ENCODE results near the gene ZNF490.
"Not testable (repeated sequence)": the region's sequence is repeated elsewhere in the genome, so short reads cannot be mapped to it uniquely, and the experiment has no call there.

The ZNF490 gene

DNA sequence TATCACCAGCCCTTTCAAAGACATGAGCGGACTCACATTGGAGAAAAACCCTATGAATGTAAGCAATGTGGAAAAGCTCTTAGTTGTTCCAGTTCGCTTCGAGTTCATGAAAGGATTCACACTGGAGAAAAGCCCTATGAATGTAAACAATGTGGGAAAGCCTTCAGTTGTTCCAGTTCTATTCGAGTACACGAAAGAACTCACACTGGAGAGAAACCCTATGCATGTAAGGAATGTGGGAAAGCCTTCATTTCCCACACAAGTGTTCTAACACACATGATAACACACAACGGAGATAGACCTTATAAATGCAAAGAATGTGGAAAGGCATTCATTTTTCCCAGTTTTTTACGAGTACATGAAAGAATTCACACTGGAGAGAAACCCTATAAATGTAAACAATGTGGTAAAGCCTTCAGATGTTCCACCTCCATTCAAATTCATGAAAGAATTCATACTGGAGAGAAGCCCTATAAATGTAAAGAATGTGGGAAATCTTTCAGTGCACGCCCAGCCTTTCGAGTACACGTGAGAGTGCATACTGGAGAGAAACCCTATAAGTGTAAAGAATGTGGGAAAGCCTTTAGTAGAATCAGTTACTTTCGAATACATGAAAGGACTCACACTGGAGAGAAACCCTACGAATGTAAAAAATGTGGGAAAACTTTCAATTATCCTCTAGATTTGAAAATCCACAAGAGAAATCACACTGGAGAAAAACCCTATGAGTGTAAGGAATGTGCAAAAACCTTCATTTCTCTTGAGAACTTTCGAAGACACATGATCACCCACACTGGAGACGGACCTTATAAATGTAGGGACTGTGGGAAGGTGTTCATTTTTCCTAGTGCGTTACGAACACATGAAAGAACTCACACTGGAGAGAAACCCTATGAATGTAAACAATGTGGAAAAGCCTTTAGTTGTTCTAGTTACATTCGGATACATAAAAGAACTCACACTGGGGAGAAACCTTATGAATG, 17.7 kb upstream of the ZNF490 start:
- no peak for DNase-seq (ENCODE audit: extremely low spot score)
- no peak for TF ChIP-seq FOXM1 (IDR thresholded peaks at IDR 0.05; ENCODE audit: borderline replicate concordance)
- TF ChIP-seq L3MBTL2 (conservative IDR thresholded peaks at IDR 0.05) = no peak
- no peak for TF ChIP-seq TARDBP (IDR thresholded peaks at IDR 0.05)
- TF ChIP-seq FOXA1 (IDR thresholded peaks at IDR 0.05) = no peak
- no peak for TF ChIP-seq FOXK2 (IDR thresholded peaks at IDR 0.05)
- TF ChIP-seq ARNT (IDR thresholded peaks at IDR 0.05) = no peak
- TF ChIP-seq CTBP1 (IDR thresholded peaks at IDR 0.05; ENCODE audit: borderline replicate concordance) = no peak
- no peak for TF ChIP-seq HDGF (IDR thresholded peaks at IDR 0.05; ENCODE audit: borderline replicate concordance)
- TF ChIP-seq, protein P1, sequence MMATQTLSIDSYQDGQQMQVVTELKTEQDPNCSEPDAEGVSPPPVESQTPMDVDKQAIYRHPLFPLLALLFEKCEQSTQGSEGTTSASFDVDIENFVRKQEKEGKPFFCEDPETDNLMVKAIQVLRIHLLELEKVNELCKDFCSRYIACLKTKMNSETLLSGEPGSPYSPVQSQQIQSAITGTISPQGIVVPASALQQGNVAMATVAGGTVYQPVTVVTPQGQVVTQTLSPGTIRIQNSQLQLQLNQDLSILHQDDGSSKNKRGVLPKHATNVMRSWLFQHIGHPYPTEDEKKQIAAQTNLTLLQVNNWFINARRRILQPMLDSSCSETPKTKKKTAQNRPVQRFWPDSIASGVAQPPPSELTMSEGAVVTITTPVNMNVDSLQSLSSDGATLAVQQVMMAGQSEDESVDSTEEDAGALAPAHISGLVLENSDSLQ (IDR thresholded peaks at IDR 0.05) = no peak
- no peak for TF ChIP-seq BHLHE40 (IDR thresholded peaks at IDR 0.05; ENCODE audit: borderline replicate concordance)
- no peak for TF ChIP-seq LEF1 (IDR thresholded peaks at IDR 0.05; ENCODE audit: borderline replicate concordance)
- TF ChIP-seq ELF4 (IDR thresholded peaks at IDR 0.05) = no peak
- ChIA-PET POLR2A (no interaction called here), CTCF (no interaction called here)

DNA sequence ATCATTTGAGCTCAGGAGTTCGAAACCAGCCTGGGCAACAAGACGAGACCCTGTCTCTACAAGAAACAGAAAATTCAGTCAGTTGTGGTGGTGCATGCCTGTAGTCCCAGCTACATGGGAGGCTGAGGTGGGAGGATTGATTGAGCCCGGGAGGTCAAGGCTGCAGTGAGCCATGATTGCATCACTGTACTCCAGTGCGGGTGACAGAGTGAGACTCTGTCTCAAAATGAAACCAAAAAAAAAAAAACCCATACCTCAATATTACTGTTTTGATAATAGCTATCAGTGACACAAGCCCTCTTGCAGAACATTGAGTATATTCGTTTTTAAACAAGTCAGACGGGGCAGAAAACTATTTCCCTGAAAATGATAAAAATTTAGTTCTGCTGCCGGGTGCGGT, 16.3 kb upstream of the ZNF490 start:
- ChIA-PET POLR2A (no interaction called here), CTCF (no interaction called here)
- TF ChIP-seq TARDBP (IDR thresholded peaks at IDR 0.05) (no peak), BHLHE40 (IDR thresholded peaks at IDR 0.05; ENCODE audit: borderline replicate concordance) (no peak), FOXM1 (IDR thresholded peaks at IDR 0.05; ENCODE audit: borderline replicate concordance) (no peak)
- TF ChIP-seq, protein P1 (IDR thresholded peaks at IDR 0.05) = no peak
- no peak for DNase-seq (ENCODE audit: extremely low spot score)

DNA sequence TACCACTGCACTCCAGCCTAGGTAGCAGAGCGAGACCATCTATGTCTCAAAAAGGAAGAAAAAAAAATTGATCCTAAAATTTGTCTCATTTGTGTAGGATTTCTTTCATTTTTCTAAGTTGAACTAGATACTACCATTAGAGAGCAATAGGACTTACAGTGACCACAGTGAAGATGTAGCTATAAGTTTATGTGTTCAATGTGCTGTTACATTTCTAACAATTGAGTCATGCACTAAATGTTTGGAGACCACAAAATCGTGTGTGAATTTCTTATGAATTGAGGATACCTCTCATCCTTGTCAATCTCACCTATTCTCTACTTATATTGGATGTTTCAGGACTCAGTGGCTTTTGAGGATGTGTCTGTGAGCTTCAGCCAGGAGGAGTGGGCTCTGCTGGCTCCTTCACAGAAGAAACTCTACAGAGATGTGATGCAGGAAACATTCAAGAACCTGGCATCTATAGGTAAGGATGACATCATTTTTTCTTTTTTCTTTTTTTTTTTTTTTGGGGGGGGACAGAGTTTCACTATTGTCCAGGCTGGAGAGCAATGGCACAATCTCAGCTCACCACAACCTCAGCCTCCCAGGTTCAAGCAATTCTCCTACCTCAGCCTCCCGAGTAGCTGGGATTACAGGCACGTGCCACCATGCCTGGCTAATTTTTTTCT, 12.9 kb upstream of the ZNF490 start:
- no peak for TF ChIP-seq LEF1 (IDR thresholded peaks at IDR 0.05; ENCODE audit: borderline replicate concordance)
- no peak for TF ChIP-seq HDGF (IDR thresholded peaks at IDR 0.05; ENCODE audit: borderline replicate concordance)
- no peak for TF ChIP-seq FOXM1 (IDR thresholded peaks at IDR 0.05; ENCODE audit: borderline replicate concordance)
- no peak for TF ChIP-seq NFRKB (IDR thresholded peaks at IDR 0.05)
- no peak for TF ChIP-seq FOXA1 (IDR thresholded peaks at IDR 0.05)
- TF ChIP-seq, protein P1 (IDR thresholded peaks at IDR 0.05) = no peak
- TF ChIP-seq FOXK2 (IDR thresholded peaks at IDR 0.05) = no peak
- no peak for DNase-seq (ENCODE audit: extremely low spot score)
- POLR2A ChIA-PET = interaction anchor here (1.8 kb wide), 1 partner anchor 13 kb away, joined by 6 read pairs; the partner anchor contains the start of genes ZNF490 and ZNF791
- CTCF ChIA-PET = no interaction called here

DNA sequence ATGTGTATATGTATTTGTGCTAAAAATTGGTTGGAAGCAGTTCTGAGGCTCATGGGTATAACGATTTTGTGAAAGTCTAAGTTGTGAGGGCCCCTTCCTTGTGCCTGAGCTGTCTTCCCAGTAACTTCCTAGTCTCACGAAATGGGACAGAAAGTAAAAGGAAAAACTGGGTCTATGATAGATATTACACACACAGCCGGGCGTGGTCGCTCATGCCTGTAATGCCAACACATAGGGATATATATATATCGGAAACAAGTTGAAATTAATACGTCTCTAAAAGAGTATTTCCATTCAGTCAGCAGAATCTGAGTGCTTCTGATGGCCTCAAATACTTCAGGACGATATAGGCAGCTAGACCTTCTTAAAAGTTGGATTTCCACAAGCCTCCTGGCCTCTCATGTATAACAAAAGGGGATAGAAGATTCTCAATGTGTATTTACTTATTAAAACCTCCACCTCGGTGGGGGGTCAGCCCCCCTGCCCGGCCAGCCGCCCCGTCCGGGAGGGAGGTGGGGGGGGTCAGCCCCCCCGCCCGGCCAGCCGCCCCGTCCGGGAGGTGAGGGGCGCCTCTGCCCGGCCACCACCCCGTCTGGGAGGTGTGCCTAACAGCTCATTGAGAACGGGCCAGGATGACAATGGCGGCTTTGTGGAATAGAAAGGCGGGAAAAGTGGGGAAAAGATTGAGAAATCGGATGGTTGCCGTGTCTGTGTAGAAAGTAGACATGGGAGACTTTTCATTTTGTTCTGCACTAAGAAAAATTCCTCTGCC, 10.8 kb upstream of the ZNF490 start:
- POLR2A ChIA-PET; DNase-seq (ENCODE audit: extremely low spot score); CTCF ChIA-PET: not testable (repeated sequence)

GRCh38 chr19:12617646-12618045, 7.0 kb upstream of the ZNF490 start:
- CTCF ChIA-PET = no interaction called here
- POLR2A ChIA-PET = no interaction called here
- no peak for TF ChIP-seq NFRKB (IDR thresholded peaks at IDR 0.05)
- no peak for TF ChIP-seq FOXK2 (IDR thresholded peaks at IDR 0.05)
- no peak for TF ChIP-seq SP1 (IDR thresholded peaks at IDR 0.05)
- TF ChIP-seq, protein P1 (IDR thresholded peaks at IDR 0.05) = no peak
- TF ChIP-seq L3MBTL2 (conservative IDR thresholded peaks at IDR 0.05) = no peak
- no peak for TF ChIP-seq CTBP1 (IDR thresholded peaks at IDR 0.05; ENCODE audit: borderline replicate concordance)
- TF ChIP-seq ARNT (IDR thresholded peaks at IDR 0.05) = no peak
- no peak for TF ChIP-seq ZNF384 (IDR thresholded peaks at IDR 0.05)
- no peak for TF ChIP-seq BHLHE40 (IDR thresholded peaks at IDR 0.05; ENCODE audit: borderline replicate concordance)
- no peak for TF ChIP-seq ELF4 (IDR thresholded peaks at IDR 0.05)
- TF ChIP-seq SUZ12 (IDR thresholded peaks at IDR 0.05) = no peak
- no peak for TF ChIP-seq TARDBP (IDR thresholded peaks at IDR 0.05)
- no peak for DNase-seq (ENCODE audit: extremely low spot score)
